NOMO-1 treated with DMSO at 0.1 percent for 48 hours (cell line): ENCODE data around the gene KCNK18.
"Not testable (repeated sequence)": the region's sequence is repeated elsewhere in the genome, so short reads cannot be mapped to it uniquely, and the experiment has no call there.

Experiments used
- DNase-seq: peaks from one replicate; lab custom pipeline; 2025; ENCODE audit not compliant: unreplicated experiment; lab: John Stamatoyannopoulos, UW

Gene KCNK18

DNA sequence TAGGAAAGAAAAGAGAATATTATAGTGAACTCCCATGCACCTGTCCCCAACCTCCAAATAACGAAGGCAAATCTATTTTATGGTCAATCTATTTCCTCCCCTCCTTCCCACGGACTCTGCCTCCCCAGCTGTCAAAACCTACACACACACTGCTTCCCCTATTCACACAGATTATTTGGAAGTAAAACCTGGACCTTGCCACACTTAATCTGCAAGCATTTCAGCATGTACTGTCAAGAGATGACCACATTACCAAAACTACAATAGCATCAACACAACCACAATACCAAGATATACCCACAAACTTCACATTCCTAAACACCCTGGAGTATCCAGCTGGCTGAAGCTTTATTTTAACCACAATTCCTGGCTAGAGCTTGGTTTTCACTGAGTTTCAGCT lies 27.8 kb upstream of the KCNK18 start:
- no peak for DNase-seq

DNA sequence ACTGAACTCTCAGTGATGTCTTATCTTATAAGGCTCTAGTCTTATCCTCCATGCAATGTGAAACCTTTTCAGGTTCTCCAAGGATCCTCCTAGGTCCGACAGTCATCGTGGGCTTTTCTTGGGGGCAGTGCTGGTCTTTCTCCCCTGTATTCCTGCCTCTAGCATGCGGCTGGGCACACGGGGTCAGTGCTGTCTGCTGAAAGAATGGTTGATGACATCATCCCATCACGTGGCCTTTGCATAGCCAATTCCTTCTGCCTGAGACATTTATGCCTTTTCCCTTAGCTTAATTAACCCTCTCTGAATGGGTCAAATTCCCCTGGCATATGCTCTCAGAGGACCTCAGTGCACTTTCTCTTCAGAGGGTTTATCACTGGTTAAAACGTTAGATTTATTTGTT lies 27.0 kb upstream of the KCNK18 start:
- DNase-seq, result no peak

DNA sequence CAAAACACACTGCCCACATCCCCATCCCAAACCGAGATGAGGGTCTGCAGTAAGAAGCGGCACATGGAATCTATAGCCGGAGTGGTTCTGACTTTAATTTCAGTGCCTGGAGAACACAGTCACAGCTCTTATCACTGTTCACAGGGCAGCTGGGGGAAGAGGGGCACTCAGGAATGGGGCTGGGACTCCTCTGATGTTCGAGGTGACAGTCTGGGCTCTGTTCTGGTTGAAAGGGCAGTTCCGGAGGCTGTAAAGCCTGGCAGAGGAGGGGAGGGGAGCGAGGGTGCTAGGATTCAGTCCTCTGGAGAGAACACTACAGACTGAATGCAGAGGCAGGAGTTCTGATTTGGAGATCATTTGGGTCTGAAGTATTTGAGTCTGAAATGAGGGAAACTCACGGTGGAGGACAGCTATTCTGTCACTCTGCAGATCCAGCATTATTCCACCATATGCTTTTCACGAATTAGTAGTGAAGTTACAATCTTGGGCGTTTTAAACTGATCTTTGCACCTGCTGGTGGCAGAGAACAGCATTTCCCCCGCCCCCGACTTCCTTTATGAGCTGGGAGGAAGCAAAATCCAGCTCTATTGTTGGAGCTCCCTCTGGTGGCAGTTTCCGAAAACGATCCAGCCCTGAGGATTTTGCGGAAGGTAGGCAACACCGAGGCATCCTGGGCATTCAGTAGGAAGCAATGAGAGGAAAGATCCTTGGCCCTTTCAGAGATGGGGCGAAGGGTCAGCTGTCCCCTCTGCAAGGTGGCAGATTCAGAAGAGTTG lies 22.7 kb upstream of the KCNK18 start:
- peak; percentile 72 for DNase-seq

DNA sequence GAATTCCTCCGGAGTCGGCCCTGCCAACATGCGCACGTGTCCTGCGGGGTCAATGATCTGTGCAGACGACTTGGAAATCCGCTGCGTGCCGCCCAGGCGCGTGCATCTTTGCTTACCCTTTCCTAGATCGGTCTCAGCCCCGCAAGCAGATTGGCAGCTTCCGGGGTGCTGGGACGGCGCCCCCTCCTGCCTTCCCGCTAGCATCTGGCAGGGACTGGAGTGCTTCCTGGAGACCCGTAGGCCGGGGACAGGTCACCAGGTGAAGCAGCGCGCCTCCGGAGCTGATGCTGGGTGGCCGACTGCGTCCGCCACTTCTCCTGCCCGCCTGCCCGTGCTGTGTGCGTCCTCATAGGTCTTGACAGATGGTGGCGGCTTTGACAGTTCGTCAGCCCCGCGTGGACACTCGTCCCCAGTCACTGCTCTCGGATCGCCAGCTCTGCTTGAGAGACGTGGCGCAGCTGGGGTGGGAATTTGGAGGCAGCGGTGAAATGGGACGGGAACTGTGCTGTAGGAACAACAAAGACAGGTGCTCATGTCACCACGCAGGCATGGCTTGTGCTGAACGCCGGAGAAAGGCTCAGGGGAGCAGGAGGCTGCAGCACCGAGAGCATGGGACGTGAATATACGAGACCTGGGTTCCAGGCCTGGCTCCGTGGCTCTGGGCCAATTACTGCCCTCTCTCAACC lies 21.9 kb upstream of the KCNK18 start:
- peak; percentile 35 for DNase-seq

DNA sequence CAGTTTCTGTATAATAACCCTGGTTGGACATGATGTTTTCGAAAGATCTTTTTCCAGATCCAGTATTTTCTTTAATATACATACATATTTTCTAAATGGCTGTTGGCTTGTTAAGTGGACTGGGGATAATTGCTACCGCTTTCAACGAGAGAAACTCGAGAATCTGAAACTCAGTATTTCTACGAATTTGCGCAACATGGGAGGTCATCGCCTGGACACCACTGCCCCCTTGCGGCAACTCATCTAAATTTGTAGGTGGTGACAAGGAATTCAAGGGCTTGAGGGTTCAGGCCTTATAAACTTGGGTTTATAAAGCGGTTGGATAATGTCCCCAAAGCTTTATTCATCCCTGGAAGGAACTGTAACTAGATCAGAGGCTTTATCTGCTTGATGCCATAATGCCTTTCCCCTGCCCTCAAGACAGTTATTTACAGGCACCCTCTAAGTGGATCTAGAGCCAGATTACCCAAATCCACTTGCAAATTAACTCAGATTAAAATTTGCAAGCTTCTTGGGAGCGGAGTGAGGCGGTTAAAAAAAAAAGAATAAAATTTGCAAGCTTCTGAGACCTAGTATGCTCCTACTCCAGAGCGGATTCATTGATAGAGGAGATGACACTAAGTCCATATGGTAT lies 21.3 kb upstream of the KCNK18 start:
- DNase-seq, result peak; percentile 82

DNA sequence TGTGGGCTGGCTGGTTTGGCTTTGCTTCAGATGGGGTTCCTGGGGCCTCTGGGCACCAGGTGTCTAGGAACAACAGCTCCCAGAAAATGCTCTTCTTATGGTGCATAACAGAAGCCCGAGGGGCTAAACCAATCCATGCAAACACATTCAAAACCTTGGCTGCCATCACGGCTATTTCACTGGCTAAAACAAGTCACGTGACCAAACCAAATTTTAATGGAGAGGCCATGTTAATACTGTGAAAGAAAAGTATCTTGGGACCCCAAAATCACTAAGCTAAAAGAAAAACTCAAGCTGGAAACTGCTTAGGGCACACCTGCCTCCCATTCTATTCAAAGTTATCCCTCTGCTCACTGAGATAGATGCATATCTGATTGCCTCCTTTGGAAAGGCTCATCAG lies 19.1 kb upstream of the KCNK18 start:
- no peak for DNase-seq

DNA sequence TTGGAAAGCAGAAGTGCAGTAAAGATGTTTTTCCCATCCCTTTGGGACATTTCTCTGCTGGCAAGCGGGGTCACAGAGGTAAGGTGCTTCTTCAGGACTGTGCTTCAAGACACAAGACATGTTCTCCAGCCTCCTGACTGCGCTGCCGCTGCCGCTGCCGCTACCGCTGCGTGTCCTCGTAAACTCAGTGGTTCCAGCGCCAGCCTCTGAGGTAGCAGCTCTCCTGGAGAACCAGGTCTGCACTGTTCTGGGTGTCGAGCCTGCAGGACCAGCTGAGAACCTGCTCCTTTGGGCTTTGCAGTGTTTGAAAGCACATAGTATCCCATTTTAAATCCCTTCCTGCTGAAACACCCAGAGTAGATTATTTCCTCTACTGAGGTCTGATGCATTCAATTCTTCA lies 13.0 kb upstream of the KCNK18 start:
- no peak for DNase-seq

DNA sequence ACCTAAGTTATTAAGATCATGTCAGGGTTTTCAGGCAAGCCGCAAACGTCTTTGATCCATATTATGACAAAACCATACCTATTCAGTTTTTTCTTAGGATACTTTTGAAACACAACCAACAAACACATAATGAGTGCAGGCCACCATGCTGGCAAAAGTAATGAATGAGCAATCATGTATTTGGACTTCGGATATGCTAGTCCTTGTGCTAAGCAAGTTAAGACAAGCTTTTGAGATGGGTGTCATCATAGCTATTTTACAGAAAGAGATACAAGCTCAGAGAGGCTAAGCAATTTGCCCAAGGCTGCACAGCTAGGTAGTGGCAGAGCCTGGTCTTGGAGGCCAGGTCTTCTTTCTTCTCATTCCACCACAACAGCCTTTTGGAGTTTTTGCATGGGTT lies 12.5 kb upstream of the KCNK18 start:
- DNase-seq, result no peak

DNA sequence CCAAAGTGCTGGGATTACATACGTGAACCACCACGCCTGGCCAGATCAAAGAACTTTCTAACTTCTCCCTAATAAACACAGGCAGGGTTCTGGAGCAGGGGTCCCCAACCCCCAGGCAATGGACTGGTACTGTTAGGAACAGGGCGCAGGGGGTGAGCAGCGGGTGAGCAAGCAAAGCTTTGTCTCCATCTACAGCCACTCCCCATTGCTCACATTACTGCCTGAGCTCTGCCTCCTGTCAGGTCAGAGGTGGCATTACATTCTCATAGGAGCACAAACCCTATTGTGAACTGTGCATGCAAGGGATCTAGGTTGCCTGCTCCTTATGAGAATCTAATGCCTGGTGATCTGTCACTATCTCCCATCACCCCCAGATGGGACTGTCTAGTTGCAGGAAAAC lies 11.5 kb upstream of the KCNK18 start:
- DNase-seq, result not testable (repeated sequence)

DNA sequence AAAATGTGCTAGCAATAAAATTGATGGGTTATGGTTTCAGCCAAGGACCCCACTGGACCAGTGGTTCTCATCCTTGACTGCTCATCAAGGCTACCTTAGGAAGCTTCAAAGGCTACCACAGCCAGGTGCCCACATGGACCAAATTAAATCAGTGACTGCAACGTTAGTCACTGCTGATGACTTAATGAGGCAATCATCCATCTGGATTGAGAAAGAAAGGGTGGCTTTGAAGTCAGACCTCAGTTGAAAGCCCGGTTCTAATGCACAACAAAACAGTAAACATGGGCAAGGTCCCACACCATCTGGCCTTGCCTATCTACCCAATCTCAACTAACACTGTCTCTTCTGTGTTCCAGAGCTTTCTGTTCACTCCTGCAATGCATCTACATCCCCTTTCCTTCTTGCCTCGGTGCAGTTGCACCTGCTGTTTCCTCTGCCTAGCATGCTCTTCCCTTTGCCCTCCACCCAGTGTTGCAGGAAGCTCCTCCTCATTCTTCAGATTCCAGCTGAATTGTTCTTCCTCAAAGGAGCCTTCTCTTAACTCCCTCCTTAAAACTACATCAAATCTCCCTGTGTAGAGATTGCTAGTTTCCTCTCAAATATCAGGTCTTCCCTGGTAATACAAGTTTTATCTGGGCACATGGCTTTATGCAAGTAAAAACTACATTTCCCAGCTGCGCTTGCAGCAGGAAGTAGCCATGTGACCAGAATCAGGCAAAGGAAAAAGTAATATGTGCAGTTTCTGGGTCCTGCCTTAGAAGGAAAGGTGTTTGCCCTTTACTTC lies 10.3 kb upstream of the KCNK18 start:
- DNase-seq, result no peak

DNA sequence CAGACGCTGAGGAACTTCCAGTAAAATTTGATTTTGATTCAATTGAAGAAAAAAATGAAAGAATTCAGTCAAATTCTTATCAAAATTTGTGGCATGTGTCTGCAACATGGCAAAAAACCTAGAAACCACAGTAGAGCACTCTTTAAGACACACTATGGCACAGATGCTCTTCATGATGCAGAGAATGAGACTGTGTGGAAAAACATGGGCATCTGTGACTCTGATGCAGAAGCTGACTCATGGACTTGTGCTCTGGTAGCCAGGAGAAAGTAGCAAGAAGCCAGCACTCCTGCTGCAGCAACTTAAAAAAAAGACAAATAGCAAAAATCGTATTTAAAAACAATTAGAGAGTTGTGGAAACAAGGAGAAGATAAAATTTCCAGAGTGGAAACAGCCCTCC lies 8.9 kb upstream of the KCNK18 start:
- DNase-seq, result no peak

DNA sequence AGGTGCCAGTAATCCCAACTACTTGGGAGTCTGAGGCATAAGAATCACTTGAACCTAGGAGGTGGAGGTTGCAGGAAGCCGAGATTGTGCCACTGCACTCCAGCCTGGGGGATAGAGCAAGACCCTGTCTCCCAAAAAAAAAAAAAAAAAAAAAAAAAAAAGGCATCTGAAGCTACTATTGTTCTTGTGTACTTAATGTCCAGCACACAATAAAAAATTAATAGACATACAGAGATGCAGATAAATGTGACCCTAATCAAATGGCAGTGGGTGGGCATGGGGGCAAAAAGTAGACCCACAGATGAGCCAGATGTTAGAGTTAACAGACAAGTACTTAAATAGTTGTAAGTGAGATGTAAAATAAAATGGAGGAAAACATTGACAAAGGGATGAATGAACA lies 7.7 kb upstream of the KCNK18 start:
- no peak for DNase-seq

DNA sequence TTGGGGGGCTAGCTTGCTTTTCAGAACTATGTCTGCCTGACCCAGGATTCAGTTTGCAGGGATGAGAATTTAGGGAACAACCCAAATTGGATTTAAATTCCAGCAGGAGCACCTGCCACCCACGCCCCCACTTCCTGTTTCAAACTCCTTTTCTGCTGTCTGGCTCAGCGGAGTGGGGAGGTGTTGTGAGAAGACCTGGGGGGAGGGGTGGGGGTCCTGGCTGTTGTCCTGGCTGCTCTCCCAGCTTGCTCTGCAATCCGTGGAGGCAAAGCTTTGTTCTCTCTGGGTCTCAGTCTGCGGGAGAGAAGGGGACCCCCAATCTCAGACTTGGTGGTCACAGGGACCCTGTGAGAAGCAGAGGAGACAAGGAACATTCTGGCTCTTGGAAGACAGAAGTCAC lies 799 bp downstream of the KCNK18 start:
- DNase-seq, result no peak

DNA sequence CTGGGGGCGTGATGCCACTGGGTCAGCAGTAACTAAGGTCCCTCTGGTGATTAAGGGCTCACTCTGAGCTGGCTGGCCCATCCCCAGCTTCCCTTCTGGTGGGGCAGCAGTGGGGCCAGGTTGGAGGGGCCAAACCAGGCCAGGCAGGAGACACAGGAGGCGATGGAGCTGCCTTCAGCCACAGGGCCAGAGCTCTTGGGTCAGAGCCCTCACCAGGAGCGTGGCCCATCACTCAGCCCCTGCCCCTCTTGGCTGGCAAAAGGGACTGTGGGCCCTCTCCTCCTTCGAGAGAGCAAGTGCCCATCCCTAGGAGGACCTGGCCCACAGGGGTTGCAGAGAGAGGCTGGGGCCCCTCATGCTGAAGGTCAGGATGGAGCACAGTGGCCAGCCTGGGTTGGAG lies 4.5 kb downstream of the KCNK18 start:
- DNase-seq, result no peak

DNA sequence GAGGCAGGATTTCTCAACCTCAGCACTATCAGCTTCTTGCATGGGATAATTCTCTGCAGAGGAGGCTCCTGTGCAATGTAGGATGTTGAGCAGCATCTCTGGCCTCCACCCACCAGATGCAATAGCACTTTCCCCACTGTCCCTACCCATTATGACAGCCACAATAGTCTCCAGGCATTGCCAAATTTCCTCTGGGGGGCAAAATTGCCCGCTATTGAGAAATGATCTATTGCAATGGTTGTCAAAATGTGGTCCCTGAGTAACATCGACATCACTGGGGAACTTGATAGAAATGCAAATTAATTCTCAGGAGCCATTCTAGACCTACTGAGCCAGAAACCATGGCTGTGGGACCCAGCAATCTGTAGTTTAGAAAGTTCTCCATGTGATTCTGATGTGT lies 7.0 kb downstream of the KCNK18 start:
- DNase-seq, result peak; percentile 51

DNA sequence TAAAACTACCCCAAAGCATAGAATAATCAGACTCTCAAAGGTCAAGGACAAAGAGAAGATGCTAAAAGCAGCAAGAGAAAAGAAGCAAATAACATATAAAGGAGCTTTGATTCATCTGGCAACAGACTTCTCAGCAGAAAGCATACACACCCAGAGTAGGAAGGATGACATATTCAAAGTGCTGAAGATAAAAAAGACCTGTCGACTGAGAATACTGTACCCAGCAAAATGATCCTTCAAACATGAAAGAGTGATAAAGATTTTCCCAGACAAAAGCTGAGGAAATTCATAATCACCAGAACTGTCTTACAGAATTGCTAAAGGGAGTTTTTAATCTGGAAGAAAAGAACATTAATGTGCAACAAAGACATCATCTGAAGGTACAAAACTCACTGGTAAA lies 14.9 kb downstream of the KCNK18 start:
- no peak for DNase-seq

DNA sequence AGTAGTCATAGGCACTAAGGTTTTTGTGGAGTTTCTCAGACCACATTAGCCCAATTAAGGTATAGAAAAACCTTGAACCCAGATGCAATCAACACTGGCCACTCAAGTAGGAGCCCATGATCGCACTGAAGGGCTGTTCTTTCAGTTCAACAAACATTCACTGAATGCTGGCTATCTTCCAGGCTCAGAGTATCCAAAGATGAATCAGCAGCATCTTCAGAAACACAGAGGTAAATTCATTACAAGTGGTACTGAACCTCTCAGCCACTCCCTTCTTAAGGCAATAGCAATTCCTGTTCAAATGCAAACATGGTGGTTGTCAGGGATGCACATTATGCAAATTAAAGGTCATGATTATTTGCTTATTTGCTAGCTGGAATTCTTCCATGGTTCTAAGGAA lies 17.1 kb downstream of the KCNK18 start:
- DNase-seq, result no peak

DNA sequence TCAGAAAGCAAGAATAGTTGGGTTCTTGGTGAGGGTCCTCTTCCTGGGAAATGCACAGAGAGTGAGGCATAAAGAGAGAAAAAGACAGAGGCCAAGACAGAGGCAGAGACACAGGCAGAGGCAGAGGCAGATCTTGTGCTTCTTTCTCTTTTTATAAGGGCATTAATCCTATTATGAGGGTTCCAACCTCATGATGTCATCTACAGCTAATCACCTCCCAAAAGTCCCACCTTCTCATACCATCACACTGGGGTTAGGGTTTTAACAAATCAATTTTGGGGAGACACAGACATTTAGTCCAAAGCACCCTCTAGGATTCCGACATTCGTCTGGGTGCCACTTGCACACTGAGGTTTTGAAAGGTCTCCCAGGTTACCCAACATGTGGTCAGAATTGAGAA lies 17.8 kb downstream of the KCNK18 start:
- DNase-seq, result no peak

DNA sequence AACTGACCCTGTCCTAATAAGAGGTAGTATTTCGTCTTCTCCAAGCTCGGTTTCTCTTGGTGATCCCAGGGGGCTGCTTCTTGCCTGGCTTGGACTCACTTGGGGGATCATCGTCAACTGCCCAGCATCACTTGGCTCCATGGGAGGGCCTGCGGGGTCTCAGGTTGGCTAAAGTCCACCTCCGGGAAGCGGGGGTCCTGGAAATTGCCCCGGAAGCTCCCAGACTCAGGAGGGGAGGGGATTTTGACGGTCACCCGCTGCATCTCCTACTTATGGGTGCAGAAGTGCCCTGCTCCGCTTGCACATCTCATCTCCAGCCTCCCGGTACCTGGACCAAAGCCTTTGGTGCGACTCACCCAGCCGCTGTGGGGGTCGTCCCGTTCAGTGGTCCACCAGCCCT lies 18.7 kb downstream of the KCNK18 start:
- DNase-seq, result no peak

DNA sequence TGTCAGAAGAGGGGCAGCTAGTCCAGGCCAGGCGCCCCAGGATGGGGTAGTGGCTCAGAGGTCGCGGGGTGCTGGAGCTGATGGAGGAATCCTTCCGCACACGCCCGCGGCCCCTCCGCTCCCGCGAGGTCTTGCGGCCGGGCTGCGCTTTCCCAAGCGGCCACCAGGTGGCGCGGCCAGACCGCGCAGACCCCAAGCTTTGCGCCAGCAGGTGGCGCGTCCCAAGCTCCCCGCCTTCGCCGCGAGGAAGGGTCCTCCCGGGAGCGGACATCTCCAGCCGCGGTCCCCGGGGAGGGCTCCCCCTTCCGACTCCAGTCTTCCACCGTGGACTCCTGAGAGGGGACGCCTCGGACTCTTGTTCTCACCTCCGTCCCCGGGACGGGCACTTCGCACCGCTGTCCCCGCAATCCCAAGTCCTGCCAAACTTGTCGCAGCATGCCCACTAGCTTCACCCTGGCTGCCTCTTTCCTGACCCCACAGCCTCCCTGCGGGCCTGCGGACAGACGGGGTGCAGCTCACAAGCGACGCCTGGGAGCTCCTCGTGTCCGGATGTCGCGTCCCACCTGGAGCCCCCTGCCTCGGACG lies 19.4 kb downstream of the KCNK18 start:
- DNase-seq, result peak; percentile 31

DNA sequence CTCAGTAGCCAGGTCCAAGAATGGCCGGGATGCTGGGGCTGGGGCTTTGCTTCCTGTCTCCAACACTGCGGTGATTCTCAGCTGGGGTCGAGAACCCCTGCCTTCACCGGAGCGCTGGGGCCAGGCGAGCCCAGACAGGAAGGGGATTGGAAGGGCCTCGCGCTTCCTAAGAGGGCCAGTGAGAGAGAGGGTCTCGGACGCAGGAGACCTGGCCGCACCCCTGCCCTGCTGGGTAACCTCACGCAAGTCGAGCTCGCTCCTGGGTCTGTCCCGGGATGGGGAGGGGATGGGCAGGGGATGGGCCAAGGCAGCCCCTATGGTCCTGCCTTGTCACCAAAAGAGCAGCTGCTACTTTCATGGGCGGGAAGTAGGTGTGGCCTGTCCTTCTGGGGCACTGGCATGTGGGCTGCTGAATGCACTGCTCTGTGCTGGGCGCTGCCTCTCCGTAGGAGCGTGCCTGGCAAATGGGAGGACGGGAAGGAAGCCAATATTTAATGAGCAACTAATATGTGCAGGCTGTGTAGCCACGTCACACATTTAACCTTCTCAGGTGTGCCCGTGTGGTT lies 20.0 kb downstream of the KCNK18 start:
- peak; percentile 4 for DNase-seq
